GM12801 (cell line): Measurements from ENCODE around the gene PHF8.

Experiments
- CTCF ChIP-seq: IDR thresholded peaks from one replicate; pipeline ENCODE4 v1.5.1; 2011; ENCODE audit warnings: control low read depth; ENCODE audit not compliant: insufficient read length; ENCODE audit errors: extremely low read depth

Gene PHF8

DNA sequence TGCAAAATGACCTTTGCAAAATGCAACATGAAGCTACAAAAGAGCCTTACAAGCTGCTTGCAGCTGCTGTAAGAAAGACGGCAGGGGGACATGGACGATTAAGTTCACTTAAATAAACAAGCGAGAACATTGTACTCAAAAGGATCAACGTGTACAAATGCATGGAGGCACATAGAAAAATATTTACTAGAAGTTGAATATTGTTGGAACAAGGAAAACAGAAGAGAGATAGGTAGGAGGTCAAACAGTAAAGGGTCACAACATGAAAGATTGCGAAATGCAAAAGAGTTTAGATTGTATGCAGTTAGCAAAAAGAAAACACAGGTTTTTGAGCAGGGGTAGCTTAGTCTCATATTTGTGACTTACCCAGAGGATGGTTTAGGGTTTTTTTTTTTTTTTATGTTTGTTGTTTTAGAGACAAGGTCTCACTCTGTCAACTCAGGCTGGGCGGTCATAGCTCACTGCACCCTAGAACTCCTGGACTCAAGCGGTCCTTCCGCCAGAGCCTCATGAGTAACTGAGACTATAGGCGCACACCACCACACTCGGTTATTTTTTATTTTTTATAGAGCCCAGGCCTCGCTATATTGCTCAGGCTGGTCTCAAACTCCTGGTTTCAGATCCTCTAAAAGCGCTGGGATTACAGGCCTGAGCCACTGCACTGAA lies 1.4 kb upstream of the PHF8 start:
- TF ChIP-seq CTCF, result no peak

DNA sequence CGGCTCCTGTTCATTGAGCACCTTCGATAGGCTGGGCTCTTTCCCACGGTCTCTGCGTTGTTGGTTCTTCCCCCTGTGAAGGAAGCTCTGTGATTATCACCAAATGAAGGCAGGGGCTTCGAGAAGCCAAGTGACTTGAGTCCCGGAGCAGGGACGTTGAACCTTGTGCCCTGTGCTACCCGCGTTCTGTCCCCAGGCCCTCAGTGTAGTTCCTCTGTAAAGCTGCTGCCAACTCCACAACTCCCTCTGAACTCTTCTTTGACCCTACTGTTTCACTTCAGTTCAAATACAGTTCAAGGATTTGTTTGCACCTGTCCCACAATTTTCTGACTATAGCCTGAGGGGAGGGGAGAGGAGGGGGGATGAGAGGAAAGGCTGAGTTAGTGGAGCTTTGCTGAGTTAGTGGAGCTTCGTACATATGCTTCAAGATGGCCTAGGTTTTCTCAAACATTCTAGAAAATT lies 635 bp upstream of the PHF8 start:
- TF ChIP-seq CTCF, result no peak

DNA sequence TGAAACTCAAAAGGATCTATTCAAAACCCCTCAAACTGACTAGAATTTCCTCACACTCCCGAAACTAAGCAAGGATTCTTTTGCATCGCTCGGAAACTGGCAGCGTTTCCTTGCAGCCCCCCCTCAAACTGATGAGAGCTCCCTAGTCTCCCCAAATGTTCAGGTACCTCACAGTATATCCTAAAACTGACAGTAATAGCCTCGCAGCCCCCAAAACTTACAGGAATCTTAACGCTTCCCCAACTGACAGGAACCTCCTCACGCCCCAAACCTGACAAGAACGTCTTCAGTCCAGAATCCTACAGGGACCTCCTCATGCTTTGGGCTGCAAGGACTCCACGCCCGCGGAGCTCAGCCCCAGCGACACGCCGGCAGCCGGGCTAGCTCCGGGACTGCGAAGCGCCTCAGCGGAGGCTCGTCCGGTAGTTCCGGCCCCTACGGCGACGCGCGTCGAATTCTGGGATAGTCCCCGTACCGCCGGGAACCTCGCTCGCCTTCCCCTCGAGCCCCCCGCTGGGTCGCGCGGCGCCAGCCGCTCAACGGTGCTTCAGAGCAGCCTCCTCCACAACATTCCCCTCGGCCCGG lies 640 bp downstream of the PHF8 start:
- TF ChIP-seq CTCF, result no peak

DNA sequence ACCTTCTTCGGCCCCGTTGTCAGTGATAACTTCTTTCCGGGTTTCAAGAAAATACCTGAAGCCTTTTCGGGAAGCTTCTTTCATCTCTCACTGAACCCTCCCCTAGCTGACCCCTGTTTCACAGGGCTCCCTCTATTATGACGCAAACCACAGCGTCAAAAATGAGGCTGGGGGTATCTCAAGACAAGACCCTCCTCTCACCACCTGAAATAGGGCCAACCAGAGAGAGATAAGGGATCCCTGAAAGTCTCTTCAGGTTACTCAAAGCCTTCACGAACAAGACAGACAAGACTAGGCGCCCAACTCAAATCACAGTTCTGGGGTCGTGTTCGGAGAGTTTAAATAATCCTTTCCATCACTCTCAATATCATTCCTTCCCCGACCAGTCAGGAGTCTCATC lies 1.2 kb downstream of the PHF8 start:
- TF ChIP-seq CTCF, result no peak

DNA sequence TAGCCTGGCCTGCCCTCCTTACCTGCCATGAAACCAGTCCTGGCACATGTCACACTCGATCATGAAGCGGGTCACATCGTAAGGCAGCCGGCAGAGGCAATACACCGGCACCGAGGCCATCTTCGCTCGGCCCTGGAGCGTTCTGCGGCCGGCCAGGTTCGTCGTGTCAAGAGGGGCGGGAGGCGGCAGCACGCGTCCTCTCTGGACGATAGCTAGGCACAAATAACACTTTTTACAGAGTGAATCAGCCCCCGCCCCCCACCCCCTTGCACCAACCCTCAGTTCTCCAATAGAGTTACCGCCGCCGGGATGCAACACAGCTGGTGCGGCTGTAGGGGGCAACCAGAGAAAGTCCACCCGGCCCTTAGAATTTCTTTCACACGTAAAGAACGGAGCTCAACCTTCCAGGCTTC lies 1.7 kb downstream of the PHF8 start:
- TF ChIP-seq CTCF, result no peak

DNA sequence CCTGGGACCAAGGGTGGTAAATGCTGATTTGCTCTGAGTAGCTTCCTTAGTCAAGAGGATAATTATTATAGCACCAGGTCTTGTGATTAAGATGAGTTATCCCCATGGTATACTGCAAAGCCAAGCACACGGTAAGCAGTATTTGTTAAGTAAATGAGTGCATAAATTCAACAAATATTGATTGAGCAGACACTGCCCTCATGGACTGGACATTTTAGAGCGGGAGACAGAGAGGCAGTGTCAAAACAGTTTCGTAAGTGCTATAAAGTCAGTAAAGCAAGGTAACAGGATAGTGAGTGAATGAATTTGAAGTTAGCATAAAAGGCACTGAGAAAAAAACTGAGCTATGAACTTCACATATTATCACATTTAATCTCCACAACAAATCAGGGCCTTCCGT lies 13.9 kb downstream of the PHF8 start:
- TF ChIP-seq CTCF, result no peak

DNA sequence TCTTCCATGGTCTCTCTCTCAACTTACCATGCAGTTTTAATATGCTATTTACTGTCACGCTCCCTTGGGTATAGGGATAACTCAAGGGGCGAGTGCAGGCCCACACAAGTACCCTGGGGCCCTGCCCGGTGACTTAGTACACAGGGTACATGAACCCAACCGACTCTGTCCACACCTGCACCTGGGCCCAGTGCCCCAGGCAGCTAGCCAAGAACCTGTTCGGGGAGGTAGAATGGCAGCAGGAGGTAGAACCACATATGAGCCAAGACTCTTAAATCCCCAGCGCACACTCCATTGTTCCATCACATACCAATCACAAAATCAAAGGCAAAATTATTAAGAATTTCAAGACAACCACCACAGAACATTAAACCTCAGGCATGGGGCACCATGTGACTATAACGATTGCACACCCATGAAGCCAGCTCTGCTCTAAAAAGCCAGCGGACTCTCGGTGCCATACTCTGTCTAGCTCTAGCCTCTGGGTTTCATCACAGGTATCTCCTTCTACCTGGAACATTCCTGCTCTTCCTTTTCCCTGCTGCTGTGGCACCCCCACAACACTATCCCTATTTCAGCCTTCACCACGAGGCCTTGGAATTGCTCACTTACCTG lies 14.6 kb downstream of the PHF8 start:
- TF ChIP-seq CTCF, result no peak
